ENCODE data around the gene TEX264.

Gene TEX264

GRCh38 chr3:51673802-51674654, 3.0 kb downstream of the TEX264 start:
- no peak for DNase-seq (ENCODE audit: low read depth, low spot score)

- DNase-seq (ENCODE audit: low read depth, low spot score): peak; percentile 71
Observed at GRCh38 chr3:51675201-51675611, 4.2 kb downstream of the TEX264 start.

GRCh38 chr3:51676102-51676640, 5.1 kb downstream of the TEX264 start:
- no peak for DNase-seq (ENCODE audit: low read depth, low spot score)

GRCh38 chr3:51677358-51677757, 6.3 kb downstream of the TEX264 start:
- no peak for DNase-seq (ENCODE audit: low read depth, low spot score)

GRCh38 chr3:51678186-51678585, 7.1 kb downstream of the TEX264 start:
- DNase-seq (ENCODE audit: low read depth, low spot score): no peak

- no peak for DNase-seq (ENCODE audit: low read depth, low spot score)
Observed at GRCh38 chr3:51678641-51679040, 7.6 kb downstream of the TEX264 start.

GRCh38 chr3:51679318-51679717, 8.3 kb downstream of the TEX264 start:
- DNase-seq (ENCODE audit: low read depth, low spot score): no peak

GRCh38 chr3:51679777-51680176, 8.7 kb downstream of the TEX264 start:
- DNase-seq (ENCODE audit: low read depth, low spot score): no peak

- DNase-seq (ENCODE audit: low read depth, low spot score): no peak
Observed at GRCh38 chr3:51680196-51680595, 9.1 kb downstream of the TEX264 start.

GRCh38 chr3:51680663-51681230, 9.7 kb downstream of the TEX264 start:
- no peak for DNase-seq (ENCODE audit: low read depth, low spot score)

- no peak for DNase-seq (ENCODE audit: low read depth, low spot score)
Observed at GRCh38 chr3:51681453-51681852, 10.4 kb downstream of the TEX264 start.

GRCh38 chr3:51682079-51682478, 11.0 kb downstream of the TEX264 start:
- DNase-seq (ENCODE audit: low read depth, low spot score): peak; percentile 84

GRCh38 chr3:51682526-51682925, 11.5 kb downstream of the TEX264 start:
- no peak for DNase-seq (ENCODE audit: low read depth, low spot score)

GRCh38 chr3:51683566-51683965, 12.5 kb downstream of the TEX264 start:
- DNase-seq (ENCODE audit: low read depth, low spot score): no peak

- DNase-seq (ENCODE audit: low read depth, low spot score): no peak
Observed at GRCh38 chr3:51684971-51685751, 14.1 kb downstream of the TEX264 start.

- no peak for DNase-seq (ENCODE audit: low read depth, low spot score)
Observed at GRCh38 chr3:51686056-51686455, 15.0 kb downstream of the TEX264 start.

GRCh38 chr3:51686512-51687215, 15.6 kb downstream of the TEX264 start:
- peak; percentile 17 for DNase-seq (ENCODE audit: low read depth, low spot score)

- no peak for DNase-seq (ENCODE audit: low read depth, low spot score)
Observed at GRCh38 chr3:51687431-51688205, 16.6 kb downstream of the TEX264 start.

- DNase-seq (ENCODE audit: low read depth, low spot score): no peak
Observed at GRCh38 chr3:51688206-51688600, 17.2 kb downstream of the TEX264 start.

- DNase-seq (ENCODE audit: low read depth, low spot score): no peak
Observed at GRCh38 chr3:51691021-51691420, 20.0 kb downstream of the TEX264 start.

GRCh38 chr3:51691949-51692348, 20.9 kb downstream of the TEX264 start:
- no peak for DNase-seq (ENCODE audit: low read depth, low spot score)

All from astrocyte of the hippocampus (primary cell).